Uterus (tissue), 4 donors: ENCODE data around the gene LMBRD1. TPM values are rescaled to one million over a fixed set of nuclear protein-coding genes. Genes with fewer than 3 reads are reported as not detected.

Source experiments
- DNase-seq, 2 donors: peaks; one replicate each; pipeline ENCODE4 v3.0.0-alpha.2; 2019 to 2020
- H3K27ac ChIP-seq, 2 donors: fragments of 200-600 bp; sonication (generic); 1 replicate in 1 of 2; 2 replicates in 1 of 2; pipeline ENCODE4 v1.5.1; 2016 to 2018
- H3K27me3 ChIP-seq, 2 donors: fragments of 200-600 bp; sonication (generic); one replicate each; pipeline ENCODE4 v1.5.1; 2018 to 2019; ENCODE audit warnings: control low read depth in 1 of 2
- H3K36me3 ChIP-seq, 2 donors: fragments of 200-600 bp; sonication (generic); one replicate each; pipeline ENCODE4 v1.5.1; 2019; ENCODE audit warnings: control low read depth in 1 of 2
- H3K4me1 ChIP-seq, 2 donors: fragments of 200-600 bp; sonication (generic); one replicate each; pipeline ENCODE4 v1.5.1; 2018 to 2019; ENCODE audit warnings: control low read depth in 1 of 2
- H3K4me3 ChIP-seq, 2 donors: fragments of 200-600 bp; sonication (generic); 1 replicate in 1 of 2; 2 replicates in 1 of 2; pipeline ENCODE4 v1.5.1; 2018 to 2019; ENCODE audit warnings: mild to moderate bottlenecking in 1 of 2
- H3K9me3 ChIP-seq, 2 donors: fragments of 200-600 bp; sonication (generic); one replicate each; pipeline ENCODE4 v1.5.1; 2019; ENCODE audit warnings: control low read depth in 1 of 2
- CTCF ChIP-seq, 4 experiments: fragments of 200-600 bp in 2 of 4; fragments of 450-650 bp in 2 of 4; sonication (generic) in 2 of 4; IDR thresholded peaks; one replicate each; pipeline ENCODE4 v1.5.1; 2016 to 2019; ENCODE audit warnings: antibody characterized with exemption in 4 of 4, mild to moderate bottlenecking in 2 of 4, moderate library complexity in 1 of 4
- POLR2A ChIP-seq, 2 donors: fragments of 450-650 bp; IDR thresholded peaks; one replicate each; pipeline ENCODE4 v1.6.1; 2016; ENCODE audit warnings: antibody characterized with exemption in 2 of 2, mild to moderate bottlenecking in 1 of 2, moderate library complexity in 1 of 2
- intact Hi-C: fragments of 100-400 bp; cut with DNase I; formaldehyde crosslinking; loops from one replicate; pipeline ENCODE4 v1.15.1; 2023; ENCODE audit warnings: low total_unique reads
- total RNA-seq, 4 donors: library from RNA; depleted of rRNA in 3 of 4; stranded (reverse); fragments of >200 nt in 3 of 4; gene quantifications; one replicate each; pipeline versions ENCODE4 v1.1.0 to v1.2.4, GENCODE V29; 2014 to 2023
- donor health status: DM: yes; HTN: yes; CAD: no.

The LMBRD1 gene
- total RNA-seq, 4 donors from 2014 or later = 16.9 to 82.4 (median 69.9) TPM

DNA sequence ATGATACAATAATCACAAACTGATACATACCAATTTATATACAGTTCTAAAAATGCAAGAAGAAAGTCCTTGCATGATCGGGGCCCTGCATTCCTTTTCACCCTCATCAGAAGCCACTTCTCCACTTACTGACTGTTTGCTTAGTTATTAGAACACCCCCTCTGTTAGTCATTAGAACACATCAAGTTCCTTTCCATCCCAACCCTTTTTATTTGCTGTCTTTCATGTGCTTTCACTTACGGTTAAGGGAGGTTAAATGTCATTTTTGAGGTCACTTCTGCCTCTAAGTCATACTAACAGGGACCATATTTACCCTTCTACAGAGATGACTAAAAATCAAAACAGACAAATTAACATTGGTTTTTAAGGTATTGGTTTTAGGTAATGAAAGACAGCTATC lies 149.1 kb downstream of the LMBRD1 start:
- Histone ChIP-seq H3K27ac (no peak overlapping the region), H3K27me3 (no peaks in the 10 kb centered on the region)

GRCh38 chr6:69643688-69644087 lies 153.1 kb downstream of the LMBRD1 start:
- H3K27me3 ChIP-seq = no peaks in the 10 kb centered on the region
- no peak for DNase-seq
- no peaks in the 10 kb centered on the region for H3K36me3 ChIP-seq
- no peaks in the 10 kb centered on the region for H3K9me3 ChIP-seq
- no peak for TF ChIP-seq POLR2A (IDR thresholded peaks at IDR 0.05)
- no peak for TF ChIP-seq CTCF (IDR thresholded peaks at IDR 0.05)
- no peaks in the 10 kb centered on the region for H3K4me1 ChIP-seq
- intact Hi-C loops = no loop called here
- no peak overlapping the region for H3K4me3 ChIP-seq
- H3K27ac ChIP-seq = no peak overlapping the region

More for the DNA sequence above, 149.1 kb downstream of the LMBRD1 start:
- no peak overlapping the region for H3K4me3 ChIP-seq
- no peaks in the 10 kb centered on the region for H3K36me3 ChIP-seq
- no peak for DNase-seq
- H3K4me1 ChIP-seq = no peaks in the 10 kb centered on the region
- H3K9me3 ChIP-seq = no peaks in the 10 kb centered on the region
- intact Hi-C loops = no loop called here
- no peak for TF ChIP-seq CTCF (IDR thresholded peaks at IDR 0.05)
- no peak for TF ChIP-seq POLR2A (IDR thresholded peaks at IDR 0.05)

DNA sequence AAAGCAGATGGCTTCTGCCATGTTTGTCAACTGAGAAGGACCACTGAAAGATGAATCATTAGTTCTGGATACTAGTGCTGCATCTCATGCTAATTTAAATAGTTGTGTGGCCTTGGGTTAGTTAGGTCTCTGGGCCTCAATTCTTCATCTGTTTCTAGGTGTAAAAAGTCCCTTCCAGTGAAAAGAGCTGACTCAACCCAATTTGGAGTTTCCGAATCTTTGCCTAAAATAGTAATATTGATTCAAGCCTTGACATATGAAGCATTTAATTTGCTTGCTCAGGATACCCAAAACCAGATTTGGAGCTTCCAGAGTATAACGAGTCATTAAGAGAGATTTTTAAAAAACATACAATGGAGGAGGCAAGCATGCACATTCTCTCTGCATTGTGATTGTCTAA lies 163.9 kb downstream of the LMBRD1 start:
- no peaks in the 10 kb centered on the region for H3K36me3 ChIP-seq
- intact Hi-C loops = no loop called here
- TF ChIP-seq CTCF (IDR thresholded peaks at IDR 0.05) = no peak
- TF ChIP-seq POLR2A (IDR thresholded peaks at IDR 0.05) = no peak
- H3K27ac ChIP-seq = no peak overlapping the region
- no peaks in the 10 kb centered on the region for H3K4me1 ChIP-seq
- H3K27me3 ChIP-seq = no peaks in the 10 kb centered on the region
- no peak for DNase-seq
- no peak overlapping the region for H3K4me3 ChIP-seq
- H3K9me3 ChIP-seq = no peaks in the 10 kb centered on the region

- intact Hi-C loops = no loop called here
- H3K36me3 ChIP-seq = no peaks in the 10 kb centered on the region
- no peaks in the 10 kb centered on the region for H3K9me3 ChIP-seq
- no peaks in the 10 kb centered on the region for H3K4me1 ChIP-seq
- no peak overlapping the region for H3K4me3 ChIP-seq
- H3K27me3 ChIP-seq = no peaks in the 10 kb centered on the region
- TF ChIP-seq POLR2A (IDR thresholded peaks at IDR 0.05) (no peak), CTCF (IDR thresholded peaks at IDR 0.05) (no peak)
- H3K27ac ChIP-seq = no peak overlapping the region
- no peak for DNase-seq
Measured at GRCh38 chr6:69631552-69632346, 165.1 kb downstream of the LMBRD1 start.

GRCh38 chr6:69630767-69631166 lies 166.0 kb downstream of the LMBRD1 start:
- no peak overlapping the region for H3K4me3 ChIP-seq
- TF ChIP-seq POLR2A (IDR thresholded peaks at IDR 0.05) (no peak), CTCF (IDR thresholded peaks at IDR 0.05) (no peak)
- intact Hi-C loops = no loop called here
- no peaks in the 10 kb centered on the region for H3K9me3 ChIP-seq
- no peaks in the 10 kb centered on the region for H3K36me3 ChIP-seq
- no peaks in the 10 kb centered on the region for H3K4me1 ChIP-seq
- DNase-seq = no peak
- H3K27me3 ChIP-seq = no peaks in the 10 kb centered on the region
- H3K27ac ChIP-seq = no peak overlapping the region
